ENCODE data around the gene FASN. TPM values are rescaled to one million over a fixed set of nuclear protein-coding genes. Genes with fewer than 3 reads are reported as not detected.

FASN gene
- total and polyA plus RNA-seq, 5 experiments from 2014 or later: 0.33 to 32.3 (median 2.4) TPM

GRCh38 chr17:82061047-82061925, 36.8 kb downstream of the FASN start:
- POLR2A ChIA-PET: interaction anchor here (0.9 to 1.6 kb wide), 2 partner anchors 10 to 24 kb away, joined by 3 to 8 read pairs; partner anchors contain the start of genes DCXR, GPS1 and RFNG
- no peak for ATAC-seq
- H3K4me1 Mint-ChIP-seq: peaks cover 4 to 18% (median 7%) of the 10 kb centered on the region in 4 donors
- peak in 1 of 10 donors; percentile 58 for DNase-seq
- H3K9me3 Mint-ChIP-seq: no peaks in the 10 kb centered on the region
- no peaks in the 10 kb centered on the region for H3K27me3 Mint-ChIP-seq
- no peak overlapping the region for H3K27ac Mint-ChIP-seq
- no peak overlapping the region for H3K4me3 Mint-ChIP-seq
- H3K36me3 Mint-ChIP-seq: peaks cover 0 to 21% (median 1%) of the 10 kb centered on the region in 3 donors

- Mint-ChIP-seq H3K27ac (no peak overlapping the region), H3K4me1 (peaks cover 0 to 15% (median 6%) of the 10 kb centered on the region in 4 donors), H3K36me3 (peaks cover 0 to 25% (median 1%) of the 10 kb centered on the region in 3 donors), H3K4me3 (no peak overlapping the region), H3K27me3 (no peaks in the 10 kb centered on the region), H3K9me3 (no peaks in the 10 kb centered on the region)
- POLR2A ChIA-PET: no interaction called here
- DNase-seq (no peak), ATAC-seq (no peak)
Measured at GRCh38 chr17:82060614-82061013, 37.4 kb downstream of the FASN start.

- DNase-seq (no peak), ATAC-seq (no peak)
- no peaks in the 10 kb centered on the region for H3K27me3 Mint-ChIP-seq
- H3K4me3 Mint-ChIP-seq: no peak overlapping the region
- peaks cover 0 to 25% (median 1%) of the 10 kb centered on the region in 3 donors for H3K36me3 Mint-ChIP-seq
- peaks cover 0 to 19% (median 6%) of the 10 kb centered on the region in 4 donors for H3K4me1 Mint-ChIP-seq
- POLR2A ChIA-PET: no interaction called here
- H3K9me3 Mint-ChIP-seq: no peaks in the 10 kb centered on the region
- H3K27ac Mint-ChIP-seq: peak overlapping the region in 3 of 10 donors; percentile 34 to 86 (median 70)
Measured at GRCh38 chr17:82060001-82060380, 38.0 kb downstream of the FASN start.

GRCh38 chr17:82059272-82060000, 38.6 kb downstream of the FASN start:
- DNase-seq (peak in 1 of 10 donors; percentile 46), ATAC-seq (no peak)
- POLR2A ChIA-PET: no interaction called here
- Mint-ChIP-seq H3K27ac (peak overlapping the region in 1 of 10 donors; percentile 86), H3K4me1 (peaks cover 0 to 18% (median 6%) of the 10 kb centered on the region in 4 donors), H3K9me3 (no peaks in the 10 kb centered on the region), H3K36me3 (peaks cover 0 to 25% (median 1%) of the 10 kb centered on the region in 3 donors), H3K4me3 (no peak overlapping the region), H3K27me3 (no peaks in the 10 kb centered on the region)

GRCh38 chr17:82058855-82059249, 39.2 kb downstream of the FASN start:
- DNase-seq (no peak), ATAC-seq (no peak)
- no peak overlapping the region for H3K4me3 Mint-ChIP-seq
- H3K9me3 Mint-ChIP-seq: no peaks in the 10 kb centered on the region
- peaks cover 0 to 14% (median 4%) of the 10 kb centered on the region in 4 donors for H3K4me1 Mint-ChIP-seq
- no peaks in the 10 kb centered on the region for H3K27me3 Mint-ChIP-seq
- peak overlapping the region in 2 of 10 donors; percentile 46 to 57 for H3K27ac Mint-ChIP-seq
- POLR2A ChIA-PET: no interaction called here
- H3K36me3 Mint-ChIP-seq: peaks cover 0 to 25% (median 1%) of the 10 kb centered on the region in 3 donors

GRCh38 chr17:82058230-82058854, 39.7 kb downstream of the FASN start:
- POLR2A ChIA-PET: no interaction called here
- peak in 1 of 10 donors; percentile 54 for DNase-seq
- Mint-ChIP-seq H3K4me1 (peaks cover 0 to 14% (median 2%) of the 10 kb centered on the region in 4 donors), H3K27ac (peak overlapping the region in 4 of 10 donors; percentile 41 to 75 (median 52)), H3K9me3 (no peaks in the 10 kb centered on the region), H3K36me3 (peaks cover 0 to 25% (median 1%) of the 10 kb centered on the region in 3 donors), H3K27me3 (no peaks in the 10 kb centered on the region), H3K4me3 (no peak overlapping the region)
- ATAC-seq: no peak

- no peak overlapping the region for H3K27ac Mint-ChIP-seq
- DNase-seq (peak in 1 of 10 donors; percentile 62), ATAC-seq (no peak)
- peaks cover 0 to 20% (median 6%) of the 10 kb centered on the region in 4 donors for H3K4me1 Mint-ChIP-seq
- POLR2A ChIA-PET: interaction anchor here (0.7 to 3.7 kb wide), 3 partner anchors 8 to 57 kb away, joined by 3 to 15 read pairs (median 3); partner anchors contain the start of genes DCXR and DUS1L
- peak overlapping the region in 1 of 10 donors; percentile 6 for H3K4me3 Mint-ChIP-seq
- no peaks in the 10 kb centered on the region for H3K27me3 Mint-ChIP-seq
- H3K36me3 Mint-ChIP-seq: peaks cover 0 to 25% (median 1%) of the 10 kb centered on the region in 3 donors
- H3K9me3 Mint-ChIP-seq: no peaks in the 10 kb centered on the region
Measured at GRCh38 chr17:82056729-82057621, 41.1 kb downstream of the FASN start.

GRCh38 chr17:82055965-82056728, 41.9 kb downstream of the FASN start:
- no peaks in the 10 kb centered on the region for H3K27me3 Mint-ChIP-seq
- peak overlapping the region in 1 of 10 donors; percentile 6 for H3K4me3 Mint-ChIP-seq
- H3K9me3 Mint-ChIP-seq: no peaks in the 10 kb centered on the region
- peaks cover 0 to 23% (median 1%) of the 10 kb centered on the region in 3 donors for H3K36me3 Mint-ChIP-seq
- POLR2A ChIA-PET: interaction anchor here (0.6 to 3.7 kb wide), 3 partner anchors 9 to 228 kb away, joined by 3 to 15 read pairs (median 3); partner anchors contain the start of gene DUS1L
- H3K27ac Mint-ChIP-seq: peak overlapping the region in 1 of 10 donors; percentile 34
- ATAC-seq (no peak), DNase-seq (peak in 1 of 10 donors; percentile 45)
- peaks cover 0 to 20% (median 6%) of the 10 kb centered on the region in 4 donors for H3K4me1 Mint-ChIP-seq

- DNase-seq: no peak
- Mint-ChIP-seq H3K4me1 (peaks cover 4 to 26% (median 11%) of the 10 kb centered on the region in 4 donors), H3K9me3 (no peaks in the 10 kb centered on the region), H3K4me3 (peak overlapping the region in 4 of 10 donors; percentile 18 to 75 (median 40)), H3K36me3 (peaks cover 0 to 22% (median 1%) of the 10 kb centered on the region in 3 donors), H3K27me3 (no peaks in the 10 kb centered on the region), H3K27ac (peak overlapping the region in 1 of 10 donors; percentile 55)
- POLR2A ChIA-PET: interaction anchor here (3.7 kb wide), 1 partner anchor 10 kb away, joined by 15 read pairs; the partner anchor contains the start of gene DUS1L
- ATAC-seq: no peak
Measured at GRCh38 chr17:82055023-82055964, 42.7 kb downstream of the FASN start.
